Uterus (tissue), 2 donors: ENCODE data around the gene ZBTB47.

Experiments
- CTCF ChIP-seq, 4 experiments: fragments of 200-600 bp in 2 of 4; fragments of 450-650 bp in 2 of 4; sonication (generic) in 2 of 4; IDR thresholded peaks; one replicate each; pipeline ENCODE4 v1.5.1; 2016 to 2019; ENCODE audit warnings: antibody characterized with exemption in 4 of 4, mild to moderate bottlenecking in 2 of 4, moderate library complexity in 1 of 4
- POLR2A ChIP-seq, 2 donors: fragments of 450-650 bp; IDR thresholded peaks; one replicate each; pipeline ENCODE4 v1.6.1; 2016; ENCODE audit warnings: antibody characterized with exemption in 2 of 2, mild to moderate bottlenecking in 1 of 2, moderate library complexity in 1 of 2

- TF ChIP-seq CTCF (IDR thresholded peaks at IDR 0.05) (no peak), POLR2A (IDR thresholded peaks at IDR 0.05) (no peak)
These were observed 60.8 kb downstream of the ZBTB47 start for GRCh38 chr3:42714171-42714852.
